A549 (cell line): Measurements from ENCODE around the gene TUNAR.

Source experiments
- CBX8 ChIP-seq: fragments of 200-600 bp; sonication (generic); IDR thresholded peaks from 2 replicates; pipeline ENCODE4 v1.6.1; 2016
- CHD2 ChIP-seq: fragments of 150-350 bp; IDR thresholded peaks from 2 replicates; pipeline ENCODE4 v1.6.1; 2014; ENCODE audit warnings: low read length; ENCODE audit not compliant: partially characterized antibody
- EP300 ChIP-seq, 2 experiments: fragments of >200 bp; sonication (Bioruptor Twin); formaldehyde crosslinking; IDR thresholded peaks; 2 replicates in 1 of 2; 3 replicates in 1 of 2; pipeline ENCODE4 v1.6.1; 2016 to 2017
- HDAC2 ChIP-seq: fragments of 200-600 bp; sonication (generic); IDR thresholded peaks from 2 replicates; pipeline ENCODE4 v1.6.1; 2016
- JUN ChIP-seq, 2 experiments: fragments of >200 bp; sonication (Bioruptor Twin); formaldehyde crosslinking; IDR thresholded peaks; 2 replicates in 1 of 2; 3 replicates in 1 of 2; pipeline ENCODE4 v1.6.1; 2016 to 2017
- MAZ ChIP-seq: fragments of 150-350 bp; IDR thresholded peaks from 2 replicates; pipeline ENCODE4 v1.6.1; 2014; ENCODE audit warnings: antibody characterized with exemption, low read depth, low read length, borderline replicate concordance
- TP53 ChIP-seq: fragments of 250-450 bp; sonication (Bioruptor Pico); IDR thresholded peaks from 2 replicates; pipeline ENCODE4 v1.5.0; 2021; ENCODE audit warnings: mild to moderate bottlenecking, moderate library complexity
- TF ChIP-seq, protein P1 (sequence below): fragments of >200 bp; sonication (Bioruptor Twin); formaldehyde crosslinking; IDR thresholded peaks from 3 replicates; pipeline ENCODE4 v1.5.1; 2016
- TF ChIP-seq, protein P2 (sequence below): fragments of 200-600 bp; sonication (generic); IDR thresholded peaks from 2 replicates; pipeline ENCODE4 v1.6.1; 2016; ENCODE audit warnings: antibody characterized with exemption, mild to moderate bottlenecking, moderate library complexity
- TF ChIP-seq, protein P3 (sequence below): IDR thresholded peaks from 2 replicates; pipeline ENCODE4 v1.6.1; 2012

DNA sequence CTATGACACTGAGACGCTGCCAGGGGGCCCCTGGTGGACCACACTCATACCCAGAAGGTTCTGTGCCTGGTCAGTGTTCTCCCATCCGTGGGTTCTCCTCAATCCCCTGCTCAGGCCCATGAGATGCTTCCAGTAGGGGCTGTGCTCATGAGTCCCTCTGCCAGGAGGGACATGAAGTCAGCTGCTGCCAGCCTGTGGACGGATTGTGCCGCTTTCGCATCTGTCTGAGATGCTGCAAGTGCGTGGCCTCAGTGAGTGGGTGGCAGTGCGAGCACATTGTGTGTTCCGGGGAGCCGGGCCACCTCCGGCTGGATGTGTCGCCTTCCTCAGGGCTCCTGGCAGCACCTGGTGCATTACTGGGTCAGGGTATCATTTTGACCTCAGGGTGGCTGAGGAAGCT, 15.5 kb downstream of the TUNAR start:
- no peak for TF ChIP-seq JUN (IDR thresholded peaks at IDR 0.05)
- TF ChIP-seq, protein P1, sequence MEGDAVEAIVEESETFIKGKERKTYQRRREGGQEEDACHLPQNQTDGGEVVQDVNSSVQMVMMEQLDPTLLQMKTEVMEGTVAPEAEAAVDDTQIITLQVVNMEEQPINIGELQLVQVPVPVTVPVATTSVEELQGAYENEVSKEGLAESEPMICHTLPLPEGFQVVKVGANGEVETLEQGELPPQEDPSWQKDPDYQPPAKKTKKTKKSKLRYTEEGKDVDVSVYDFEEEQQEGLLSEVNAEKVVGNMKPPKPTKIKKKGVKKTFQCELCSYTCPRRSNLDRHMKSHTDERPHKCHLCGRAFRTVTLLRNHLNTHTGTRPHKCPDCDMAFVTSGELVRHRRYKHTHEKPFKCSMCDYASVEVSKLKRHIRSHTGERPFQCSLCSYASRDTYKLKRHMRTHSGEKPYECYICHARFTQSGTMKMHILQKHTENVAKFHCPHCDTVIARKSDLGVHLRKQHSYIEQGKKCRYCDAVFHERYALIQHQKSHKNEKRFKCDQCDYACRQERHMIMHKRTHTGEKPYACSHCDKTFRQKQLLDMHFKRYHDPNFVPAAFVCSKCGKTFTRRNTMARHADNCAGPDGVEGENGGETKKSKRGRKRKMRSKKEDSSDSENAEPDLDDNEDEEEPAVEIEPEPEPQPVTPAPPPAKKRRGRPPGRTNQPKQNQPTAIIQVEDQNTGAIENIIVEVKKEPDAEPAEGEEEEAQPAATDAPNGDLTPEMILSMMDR = no peak
- TF ChIP-seq, protein P2, sequence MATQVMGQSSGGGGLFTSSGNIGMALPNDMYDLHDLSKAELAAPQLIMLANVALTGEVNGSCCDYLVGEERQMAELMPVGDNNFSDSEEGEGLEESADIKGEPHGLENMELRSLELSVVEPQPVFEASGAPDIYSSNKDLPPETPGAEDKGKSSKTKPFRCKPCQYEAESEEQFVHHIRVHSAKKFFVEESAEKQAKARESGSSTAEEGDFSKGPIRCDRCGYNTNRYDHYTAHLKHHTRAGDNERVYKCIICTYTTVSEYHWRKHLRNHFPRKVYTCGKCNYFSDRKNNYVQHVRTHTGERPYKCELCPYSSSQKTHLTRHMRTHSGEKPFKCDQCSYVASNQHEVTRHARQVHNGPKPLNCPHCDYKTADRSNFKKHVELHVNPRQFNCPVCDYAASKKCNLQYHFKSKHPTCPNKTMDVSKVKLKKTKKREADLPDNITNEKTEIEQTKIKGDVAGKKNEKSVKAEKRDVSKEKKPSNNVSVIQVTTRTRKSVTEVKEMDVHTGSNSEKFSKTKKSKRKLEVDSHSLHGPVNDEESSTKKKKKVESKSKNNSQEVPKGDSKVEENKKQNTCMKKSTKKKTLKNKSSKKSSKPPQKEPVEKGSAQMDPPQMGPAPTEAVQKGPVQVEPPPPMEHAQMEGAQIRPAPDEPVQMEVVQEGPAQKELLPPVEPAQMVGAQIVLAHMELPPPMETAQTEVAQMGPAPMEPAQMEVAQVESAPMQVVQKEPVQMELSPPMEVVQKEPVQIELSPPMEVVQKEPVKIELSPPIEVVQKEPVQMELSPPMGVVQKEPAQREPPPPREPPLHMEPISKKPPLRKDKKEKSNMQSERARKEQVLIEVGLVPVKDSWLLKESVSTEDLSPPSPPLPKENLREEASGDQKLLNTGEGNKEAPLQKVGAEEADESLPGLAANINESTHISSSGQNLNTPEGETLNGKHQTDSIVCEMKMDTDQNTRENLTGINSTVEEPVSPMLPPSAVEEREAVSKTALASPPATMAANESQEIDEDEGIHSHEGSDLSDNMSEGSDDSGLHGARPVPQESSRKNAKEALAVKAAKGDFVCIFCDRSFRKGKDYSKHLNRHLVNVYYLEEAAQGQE = no peak
- no peak for TF ChIP-seq TP53 (CRISPR knock-in tag)
- no peak for TF ChIP-seq CHD2
- TF ChIP-seq EP300 (IDR thresholded peaks at IDR 0.05) = no peak; a peak in 1 of 5 replicates
- no peak for TF ChIP-seq CBX8
- TF ChIP-seq, protein P3, sequence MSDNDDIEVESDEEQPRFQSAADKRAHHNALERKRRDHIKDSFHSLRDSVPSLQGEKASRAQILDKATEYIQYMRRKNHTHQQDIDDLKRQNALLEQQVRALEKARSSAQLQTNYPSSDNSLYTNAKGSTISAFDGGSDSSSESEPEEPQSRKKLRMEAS = no peak
- no peak for TF ChIP-seq HDAC2
- TF ChIP-seq MAZ = no peak
